HL-60/S4 (cell line): Measurements from ENCODE around the gene CFAP46.
"Not testable (repeated sequence)": the region's sequence is repeated elsewhere in the genome, so short reads cannot be mapped to it uniquely, and the experiment has no call there.

Source experiments
- in situ Hi-C: fragments of 300-500 bp; cut with MboI; formaldehyde crosslinking; loops from 2 replicates; pipeline ENCODE4 v1.14.3; 2022; ENCODE audit warnings: low sequenced_read_pairs

Gene CFAP46

GRCh38 chr10:132929480-132929879 is 12.9 kb downstream of the CFAP46 start:
- in situ Hi-C loops, result no loop called here

GRCh38 chr10:132928261-132928660 is 14.1 kb downstream of the CFAP46 start:
- in situ Hi-C loops, result no loop called here

- in situ Hi-C loops, result no loop called here
These were observed 14.5 kb downstream of the CFAP46 start for GRCh38 chr10:132927824-132928223.

GRCh38 chr10:132926777-132927650 is 15.4 kb downstream of the CFAP46 start:
- in situ Hi-C loops, result no loop called here

GRCh38 chr10:132926070-132926469 is 16.3 kb downstream of the CFAP46 start:
- in situ Hi-C loops, result no loop called here

- in situ Hi-C loops, result no loop called here
These were observed 16.8 kb downstream of the CFAP46 start for GRCh38 chr10:132925614-132926013.

GRCh38 chr10:132925071-132925561 is 17.3 kb downstream of the CFAP46 start:
- in situ Hi-C loops, result no loop called here

- in situ Hi-C loops, result no loop called here
These were observed 18.1 kb downstream of the CFAP46 start for GRCh38 chr10:132924046-132924952.

- in situ Hi-C loops, result not testable (repeated sequence)
These were observed 19.0 kb downstream of the CFAP46 start for GRCh38 chr10:132923384-132923783.

GRCh38 chr10:132922872-132923271 is 19.5 kb downstream of the CFAP46 start:
- in situ Hi-C loops, result no loop called here

GRCh38 chr10:132921818-132922807 is 20.3 kb downstream of the CFAP46 start:
- in situ Hi-C loops, result no loop called here

GRCh38 chr10:132921086-132921485 is 21.3 kb downstream of the CFAP46 start:
- in situ Hi-C loops, result no loop called here

GRCh38 chr10:132920101-132920925 is 22.1 kb downstream of the CFAP46 start:
- in situ Hi-C loops, result no loop called here

GRCh38 chr10:132919374-132920100 is 22.8 kb downstream of the CFAP46 start:
- in situ Hi-C loops, result no loop called here

- in situ Hi-C loops, result no loop called here
These were observed 23.6 kb downstream of the CFAP46 start for GRCh38 chr10:132918617-132919373.

GRCh38 chr10:132918264-132918616 is 24.1 kb downstream of the CFAP46 start:
- in situ Hi-C loops, result no loop called here

- in situ Hi-C loops, result no loop called here
These were observed 25.3 kb downstream of the CFAP46 start for GRCh38 chr10:132916956-132917666.
